H1 (cell line): ENCODE data around the gene MRPS35. TPM values are rescaled to one million over a fixed set of nuclear protein-coding genes. Genes with fewer than 3 reads are reported as not detected.

ENCODE experiments used
- CTCF ChIA-PET: fragments of 300-600 bp; sonication (Branson Sonifier 250); formaldehyde crosslinking; loops from one replicate; lab custom pipeline; 2021; ENCODE audit not compliant: partially characterized antibody; lab: Charles Lee
- POLR2A ChIA-PET: fragments of 300-600 bp; sonication (Branson Sonifier 250); formaldehyde crosslinking; loops from one replicate; lab custom pipeline; 2021; ENCODE audit warnings: inconsistent platforms; ENCODE audit not compliant: partially characterized antibody; lab: Charles Lee
- DNase-seq, 2 experiments: peaks; one replicate each; pipeline versions ENCODE4 v3.0.0 to v3.0.0-alpha.2; 2010 to 2022; ENCODE audit warnings: low spot score in 2 of 2, low read depth in 1 of 2, mixed read lengths in 1 of 2
- FAIRE-seq: peaks from 2 replicates; lab custom pipeline; 2011; peaks lifted over from hg19 to GRCh38; lab: Jason Lieb, UNC
- H2AFZ ChIP-seq: 2 replicates; pipeline ENCODE4 v1.8.1; 2012; ENCODE audit warnings: low read length, inconsistent platforms
- H2AK5ac ChIP-seq: 2 replicates; pipeline ENCODE4 v1.6.1; 2013; ENCODE audit warnings: low read depth, low read length
- H2BK120ac ChIP-seq: replicated peaks from 2 replicates; pipeline ENCODE3; 2013; ENCODE audit warnings: low read depth, low read length, inconsistent platforms
- H2BK12ac ChIP-seq: 2 replicates; pipeline ENCODE4 v1.6.1; 2013; ENCODE audit warnings: low read depth, low read length
- H2BK15ac ChIP-seq: 2 replicates; pipeline ENCODE4 v1.6.1; 2013; ENCODE audit warnings: low read length
- H2BK20ac ChIP-seq: 2 replicates; pipeline ENCODE4 v1.6.1; 2013; ENCODE audit warnings: low read length
- H2BK5ac ChIP-seq: 2 replicates; pipeline ENCODE4 v1.6.1; 2013; ENCODE audit warnings: low read depth, low read length
- H3K14ac ChIP-seq: 2 replicates; pipeline ENCODE4 v1.6.1; 2013; ENCODE audit warnings: inconsistent platforms; ENCODE audit not compliant: insufficient read length
- H3K18ac ChIP-seq: 2 replicates; pipeline ENCODE4 v1.6.1; 2013; ENCODE audit warnings: low read length; ENCODE audit errors: extremely low read depth
- H3K23ac ChIP-seq: 2 replicates; pipeline ENCODE4 v1.6.1; 2013; ENCODE audit warnings: inconsistent platforms; ENCODE audit not compliant: insufficient read length
- H3K23me2 ChIP-seq: 2 replicates; pipeline ENCODE4 v1.6.1; 2013; ENCODE audit warnings: low read depth, low read length
- H3K27ac ChIP-seq: 2 replicates; pipeline ENCODE4 v1.6.1; 2011; ENCODE audit warnings: low read depth, low read length, inconsistent platforms
- H3K27me3 ChIP-seq, 4 experiments: replicated peaks in 1 of 4; 1 replicate in 1 of 4; 2 replicates in 3 of 4; pipeline versions ENCODE4 v1.6.1 to v1.8.1; 2011 to 2013; ENCODE audit warnings: low read length in 3 of 4, mild to moderate bottlenecking in 3 of 4, inconsistent platforms in 2 of 4, mixed read lengths in 2 of 4, moderate library complexity in 1 of 4; ENCODE audit not compliant: control insufficient read depth in 3 of 4, insufficient read depth in 3 of 4; ENCODE audit errors: extremely low read depth in 1 of 4
- H3K36me3 ChIP-seq, 4 experiments: 2 replicates each; pipeline versions ENCODE4 v1.6.1 to v1.8.1; 2011 to 2013; ENCODE audit warnings: mild to moderate bottlenecking in 4 of 4, low read length in 3 of 4, moderate library complexity in 2 of 4, control low read depth in 1 of 4, inconsistent platforms in 1 of 4; ENCODE audit not compliant: insufficient read depth in 4 of 4, control insufficient read depth in 2 of 4
- H3K4ac ChIP-seq: replicated peaks from 2 replicates; pipeline ENCODE3; 2013; ENCODE audit warnings: low read length, low read depth, mixed read lengths, inconsistent platforms; ENCODE audit not compliant: insufficient read length
- H3K4me1 ChIP-seq, 4 experiments: replicated peaks in 1 of 4; 1 replicate in 1 of 4; 2 replicates in 3 of 4; pipeline versions ENCODE4 v1.6.1 to v1.8.1; 2011 to 2013; ENCODE audit warnings: low read length in 3 of 4, inconsistent platforms in 2 of 4, mixed read lengths in 1 of 4; ENCODE audit not compliant: insufficient read depth in 4 of 4, control insufficient read depth in 3 of 4
- H3K4me2 ChIP-seq, 2 experiments: 2 replicates each; pipeline versions ENCODE4 v1.6.1 to v1.8.1; 2011 to 2013; ENCODE audit warnings: low read depth in 2 of 2, low read length in 2 of 2, control low read depth in 1 of 2, inconsistent platforms in 1 of 2, mild to moderate bottlenecking in 1 of 2; ENCODE audit not compliant: insufficient read depth in 1 of 2
- H3K4me3 ChIP-seq, 4 experiments: fragments of 200-600, 300-600 bp in 1 of 4; sonication (generic), shearing (Covaris generic), sonication (Bioruptor Twin) in 1 of 4; 2 replicates each; pipeline versions ENCODE4 v1.5.1 to v1.8.1; 2011 to 2016; ENCODE audit warnings: low read length in 4 of 4, low read depth in 3 of 4, control low read depth in 2 of 4, inconsistent platforms in 2 of 4, mild to moderate bottlenecking in 2 of 4, mixed read lengths in 1 of 4, moderate library complexity in 1 of 4; ENCODE audit not compliant: insufficient read depth in 2 of 4; ENCODE audit errors: extremely low read depth in 1 of 4
- H3K56ac ChIP-seq: replicated peaks from 2 replicates; pipeline ENCODE3; 2013; ENCODE audit warnings: low read depth, mild to moderate bottlenecking, mixed read lengths, low read length, inconsistent platforms; ENCODE audit not compliant: insufficient read length
- H3K79me1 ChIP-seq: 2 replicates; pipeline ENCODE4 v1.6.1; 2013; ENCODE audit warnings: low read depth, low read length, control low read depth
- H3K79me2 ChIP-seq, 2 experiments: 2 replicates each; pipeline versions ENCODE4 v1.6.1 to v1.8.1; 2012 to 2013; ENCODE audit warnings: low read length in 2 of 2, mild to moderate bottlenecking in 2 of 2, inconsistent platforms in 1 of 2; ENCODE audit not compliant: insufficient read depth in 2 of 2, control insufficient read depth in 1 of 2
- H3K9ac ChIP-seq, 4 experiments: replicated peaks in 1 of 4; 1 replicate in 1 of 4; 2 replicates in 3 of 4; pipeline versions ENCODE4 v1.6.1 to v1.8.1; 2011 to 2013; ENCODE audit warnings: low read depth in 3 of 4, low read length in 3 of 4, control low read depth in 2 of 4, mild to moderate bottlenecking in 2 of 4, moderate library complexity in 2 of 4, inconsistent platforms in 1 of 4; ENCODE audit errors: extremely low read depth in 1 of 4
- H3K9me3 ChIP-seq, 2 experiments: 2 replicates each; pipeline versions ENCODE4 v1.6.1 to v1.8.1; 2012 to 2013; ENCODE audit warnings: mild to moderate bottlenecking in 2 of 2, moderate library complexity in 2 of 2, control low read depth in 1 of 2, inconsistent platforms in 1 of 2, low read depth in 1 of 2, low read length in 1 of 2, mixed read lengths in 1 of 2; ENCODE audit not compliant: insufficient read depth in 2 of 2
- H4K20me1 ChIP-seq, 2 experiments: replicated peaks in 1 of 2; 2 replicates each; pipeline versions ENCODE3 to v1.8.1; 2011 to 2013; ENCODE audit warnings: inconsistent platforms in 2 of 2, low read length in 2 of 2, mild to moderate bottlenecking in 1 of 2; ENCODE audit not compliant: insufficient read depth in 2 of 2, control insufficient read depth in 1 of 2
- H4K5ac ChIP-seq: 2 replicates; pipeline ENCODE4 v1.6.1; 2013; ENCODE audit warnings: low read length, low read depth, mixed read lengths, inconsistent platforms; ENCODE audit not compliant: insufficient read length
- H4K8ac ChIP-seq: 2 replicates; pipeline ENCODE4 v1.8.0; 2013; ENCODE audit warnings: mild to moderate bottlenecking, moderate library complexity, low read length, inconsistent platforms; ENCODE audit not compliant: insufficient read depth; ENCODE audit errors: extremely low read depth
- H4K91ac ChIP-seq: replicated peaks from 2 replicates; pipeline ENCODE3; 2013; ENCODE audit warnings: low read length, mixed read lengths, inconsistent platforms; ENCODE audit not compliant: insufficient read length
- CEBPB ChIP-seq: IDR thresholded peaks from 2 replicates; pipeline ENCODE4 v1.6.1; 2012; ENCODE audit warnings: low read depth, low read length
- EZH2 ChIP-seq: fragments of 200-600 bp; sonication (generic); IDR thresholded peaks from 2 replicates; pipeline ENCODE4 v1.7.1; 2012; ENCODE audit warnings: low read depth, mild to moderate bottlenecking, moderate library complexity, low read length, inconsistent platforms; ENCODE audit not compliant: severe bottlenecking
- GTF2F1 ChIP-seq: IDR thresholded peaks from 2 replicates; pipeline ENCODE4 v1.6.1; 2012; ENCODE audit warnings: low read depth, low read length, improper control_type of control experiment, borderline replicate concordance
- KDM1A ChIP-seq: fragments of 200-600, 300-600 bp; sonication (generic); IDR thresholded peaks from 2 replicates; pipeline ENCODE4 v1.7.1; 2016; ENCODE audit warnings: mild to moderate bottlenecking, low read length, borderline replicate concordance
- KDM4A ChIP-seq: IDR thresholded peaks from one replicate; pipeline ENCODE4 v1.7.1; 2012; ENCODE audit warnings: low read depth, mild to moderate bottlenecking, moderate library complexity, low read length, inconsistent platforms; ENCODE audit not compliant: severe bottlenecking
- SIRT6 ChIP-seq: IDR thresholded peaks from one replicate; pipeline ENCODE4 v1.7.1; 2012; ENCODE audit warnings: low read length, inconsistent platforms
- SIX5 ChIP-seq: IDR thresholded peaks from 2 replicates; pipeline ENCODE4 v1.6.1; 2011; ENCODE audit warnings: mild to moderate bottlenecking, low read depth, low read length
- SP2 ChIP-seq: IDR thresholded peaks from 2 replicates; pipeline ENCODE4 v1.6.1; 2012; ENCODE audit warnings: mild to moderate bottlenecking, low read length, inconsistent platforms
- TBP ChIP-seq: IDR thresholded peaks from 2 replicates; pipeline ENCODE4 v1.6.1; 2011; ENCODE audit warnings: low read depth, low read length, improper control_type of control experiment
- ZNF274 ChIP-seq: IDR thresholded peaks from 2 replicates; pipeline ENCODE4 v1.7.0; 2012; ENCODE audit warnings: low read length, borderline replicate concordance; ENCODE audit errors: extremely low read depth
- WGBS, 2 experiments: shearing (Covaris generic) in 1 of 2; methylation state at CpG; one replicate each; pipeline versions ENCODE4 v1.1.6 to v1.1.7; 2013 to 2015; ENCODE audit warnings: low lambda C conversion rate in 2 of 2, mixed read lengths in 2 of 2, inconsistent platforms in 1 of 2, low coverage in 1 of 2, missing lambda C conversion rate in 1 of 2; ENCODE audit not compliant: insufficient replicate concordance in 2 of 2, insufficient coverage in 1 of 2, insufficient read length in 1 of 2; ENCODE audit errors: extremely low coverage in 1 of 2, missing lambda C conversion rate in 1 of 2; 5-methylcytosine and 5-hydroxymethylcytosine counted together
- polyA plus RNA-seq, 7 experiments: library from polyadenylated mRNA; depleted of rRNA in 3 of 7; stranded (reverse) in 5 of 7; unstranded in 2 of 7; fragments of >200 nt in 5 of 7; fragments of 200-250 nt in 2 of 7; gene quantifications; 1 replicate in 5 of 7; 2 replicates in 1 of 7; 4 replicates in 1 of 7; pipeline versions ENCODE4 v1.2.1 to v1.2.3, GENCODE V29; 2011 to 2013; ENCODE audit warnings: missing spikeins in 2 of 7, mixed read lengths in 2 of 7
- total RNA-seq: library from RNA; stranded (reverse); fragmentation: NEBNext Ultra II Directional; extraction: Animal tissue kit (Norgen Biotek cat#: 25700); gene quantifications from 2 replicates; pipeline ENCODE4 v1.2.1, GENCODE V29; 2021
- TF ChIP-seq, protein P1 (sequence below): IDR thresholded peaks from 2 replicates; pipeline ENCODE4 v1.6.1; 2011; ENCODE audit warnings: low read depth, mild to moderate bottlenecking, low read length; ENCODE audit not compliant: insufficient read depth
- TF ChIP-seq, protein P2 (sequence below), 3 experiments: IDR thresholded peaks; 1 replicate in 2 of 3; 2 replicates in 1 of 3; pipeline versions ENCODE4 v1.5.1 to v1.6.1; 2011; ENCODE audit warnings: low read length in 3 of 3, mild to moderate bottlenecking in 3 of 3, inconsistent platforms in 2 of 3, low read depth in 1 of 3, moderate library complexity in 1 of 3; ENCODE audit not compliant: insufficient read depth in 1 of 3; ENCODE audit errors: control extremely low read depth in 1 of 3

The MRPS35 gene
- total and polyA plus RNA-seq, 2 of the 8 experiments (the other 6 are each of a cell fraction or from before 2014, with no cell fraction given) = 26.8 to 47.9 TPM

- Histone ChIP-seq H3K14ac (no peak overlapping the region), H3K18ac (no peak overlapping the region), H2BK20ac (no peak overlapping the region), H2BK15ac (no peak overlapping the region), H4K8ac (no peak overlapping the region), H3K79me2 (no peaks in the 10 kb centered on the region), H2BK12ac (no peak overlapping the region), H3K36me3 (peaks cover 0 to 6% (median 3%) of the 10 kb centered on the region in 4 experiments; a peak in 4 of 8 replicates), H3K27ac (no peak overlapping the region), H3K4me1 (no peaks in the 10 kb centered on the region), H3K4me2 (no peak overlapping the region), H2AK5ac (no peak overlapping the region), H4K91ac (no peak overlapping the region), H4K20me1 (peaks cover 0 to 2% of the 10 kb centered on the region in 2 experiments), H3K27me3 (no peaks in the 10 kb centered on the region), H3K23ac (no peak overlapping the region), H4K5ac (no peak overlapping the region), H2BK5ac (no peak overlapping the region), H3K56ac (no peak overlapping the region), H2AFZ (no peak overlapping the region), H3K4me3 (no peak overlapping the region), H3K4ac (no peak overlapping the region), H3K9ac (no peak overlapping the region; a peak in 3 of 7 replicates), H3K23me2 (no peaks in the 10 kb centered on the region), H3K79me1 (no peaks in the 10 kb centered on the region), H2BK120ac (no peak overlapping the region), H3K9me3 (no peaks in the 10 kb centered on the region)
- CTCF ChIA-PET = interaction anchor here (0.9 to 2.0 kb wide), 3 partner anchors 14 to 272 kb away, joined by 3 to 5 read pairs (median 3); no protein-coding TSS in a partner anchor
- POLR2A ChIA-PET = no interaction called here
- WGBS, 2 experiments = 93% methylated on average over 3 of the region's 3 CpGs; no CpG with 5 or more reads in 1 of the 2 experiments
- no peak for DNase-seq
- no peak for FAIRE-seq
- TF ChIP-seq EZH2 (no peak), KDM4A (no peak), SIRT6 (no peak), TBP (no peak), KDM1A (no peak), GTF2F1 (no peak), SP2 (no peak), CEBPB (no peak), SIX5 (no peak), ZNF274 (no peak)
- TF ChIP-seq, protein P1, sequence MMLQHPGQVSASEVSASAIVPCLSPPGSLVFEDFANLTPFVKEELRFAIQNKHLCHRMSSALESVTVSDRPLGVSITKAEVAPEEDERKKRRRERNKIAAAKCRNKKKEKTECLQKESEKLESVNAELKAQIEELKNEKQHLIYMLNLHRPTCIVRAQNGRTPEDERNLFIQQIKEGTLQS = no peak
- TF ChIP-seq, protein P2, sequence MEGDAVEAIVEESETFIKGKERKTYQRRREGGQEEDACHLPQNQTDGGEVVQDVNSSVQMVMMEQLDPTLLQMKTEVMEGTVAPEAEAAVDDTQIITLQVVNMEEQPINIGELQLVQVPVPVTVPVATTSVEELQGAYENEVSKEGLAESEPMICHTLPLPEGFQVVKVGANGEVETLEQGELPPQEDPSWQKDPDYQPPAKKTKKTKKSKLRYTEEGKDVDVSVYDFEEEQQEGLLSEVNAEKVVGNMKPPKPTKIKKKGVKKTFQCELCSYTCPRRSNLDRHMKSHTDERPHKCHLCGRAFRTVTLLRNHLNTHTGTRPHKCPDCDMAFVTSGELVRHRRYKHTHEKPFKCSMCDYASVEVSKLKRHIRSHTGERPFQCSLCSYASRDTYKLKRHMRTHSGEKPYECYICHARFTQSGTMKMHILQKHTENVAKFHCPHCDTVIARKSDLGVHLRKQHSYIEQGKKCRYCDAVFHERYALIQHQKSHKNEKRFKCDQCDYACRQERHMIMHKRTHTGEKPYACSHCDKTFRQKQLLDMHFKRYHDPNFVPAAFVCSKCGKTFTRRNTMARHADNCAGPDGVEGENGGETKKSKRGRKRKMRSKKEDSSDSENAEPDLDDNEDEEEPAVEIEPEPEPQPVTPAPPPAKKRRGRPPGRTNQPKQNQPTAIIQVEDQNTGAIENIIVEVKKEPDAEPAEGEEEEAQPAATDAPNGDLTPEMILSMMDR (IDR thresholded peaks at IDR 0.05; ENCODE audit: control extremely low read depth in 1 of 3, insufficient read depth in 1 of 3, low read depth in 1 of 3, low read length in 3 of 3) = no peak
Measured at GRCh38 chr12:27688671-27689070, 22.0 kb upstream of the MRPS35 start.
